Stimulated activated CD4-positive, alpha-beta T cell treated with anti-CD3 and anti-CD28 coated beads, Interleukin-12 subunit alpha, Interleukin-12 subunit beta, amount 100 ng/mL, for 4 hours (primary cell): ENCODE measurements around the gene SHISA7.

Experiments
- DNase-seq: peaks from one replicate; pipeline ENCODE4 v3.0.0-alpha.2; 2020

The SHISA7 gene

DNA sequence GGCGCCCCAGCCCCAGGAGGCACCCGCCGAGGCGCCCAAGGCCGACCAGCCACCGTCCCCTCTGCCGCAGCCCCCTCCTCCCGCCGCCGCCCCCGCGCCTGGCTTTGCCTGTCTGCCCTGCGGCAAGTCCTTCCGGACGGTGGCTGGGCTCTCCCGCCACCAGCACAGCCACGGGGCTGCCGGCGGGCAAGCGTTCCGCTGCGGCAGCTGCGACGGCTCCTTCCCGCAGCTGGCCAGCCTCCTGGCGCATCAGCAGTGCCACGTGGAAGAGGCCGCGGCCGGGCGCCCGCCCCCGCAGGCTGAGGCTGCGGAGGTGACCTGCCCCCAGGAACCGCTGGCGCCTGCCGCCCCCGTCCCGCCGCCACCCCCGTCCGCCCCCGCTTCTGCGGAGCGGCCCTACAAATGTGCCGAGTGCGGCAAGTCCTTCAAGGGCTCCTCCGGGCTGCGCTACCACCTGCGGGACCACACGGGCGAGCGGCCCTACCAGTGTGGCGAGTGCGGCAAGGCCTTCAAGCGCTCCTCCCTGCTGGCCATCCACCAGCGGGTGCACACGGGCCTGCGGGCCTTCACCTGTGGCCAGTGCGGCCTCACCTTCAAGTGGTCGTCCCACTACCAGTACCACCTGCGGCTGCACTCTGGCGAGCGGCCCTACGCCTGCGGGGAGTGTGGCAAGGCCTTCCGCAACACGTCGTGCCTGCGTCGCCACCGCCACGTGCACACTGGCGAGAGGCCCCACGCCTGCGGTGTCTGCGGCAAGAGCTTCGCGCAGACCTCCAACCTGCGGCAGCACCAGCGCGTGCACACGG lies 39.3 kb upstream of the SHISA7 start:
- no peak for DNase-seq

DNA sequence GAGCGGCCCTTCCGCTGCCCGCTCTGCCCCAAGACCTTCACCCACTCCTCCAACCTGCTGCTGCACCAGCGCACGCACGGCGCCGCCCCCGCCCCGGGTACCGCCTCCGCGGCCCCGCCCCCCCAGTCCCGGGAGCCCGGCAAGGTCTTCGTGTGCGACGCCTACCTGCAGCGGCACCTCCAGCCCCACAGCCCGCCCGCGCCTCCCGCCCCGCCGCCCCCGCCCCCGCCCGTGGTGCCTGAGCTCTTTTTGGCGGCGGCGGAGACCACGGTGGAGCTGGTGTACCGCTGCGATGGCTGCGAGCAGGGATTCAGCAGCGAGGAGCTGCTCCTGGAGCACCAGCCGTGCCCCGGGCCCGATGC lies 38.7 kb upstream of the SHISA7 start:
- no peak for DNase-seq

DNA sequence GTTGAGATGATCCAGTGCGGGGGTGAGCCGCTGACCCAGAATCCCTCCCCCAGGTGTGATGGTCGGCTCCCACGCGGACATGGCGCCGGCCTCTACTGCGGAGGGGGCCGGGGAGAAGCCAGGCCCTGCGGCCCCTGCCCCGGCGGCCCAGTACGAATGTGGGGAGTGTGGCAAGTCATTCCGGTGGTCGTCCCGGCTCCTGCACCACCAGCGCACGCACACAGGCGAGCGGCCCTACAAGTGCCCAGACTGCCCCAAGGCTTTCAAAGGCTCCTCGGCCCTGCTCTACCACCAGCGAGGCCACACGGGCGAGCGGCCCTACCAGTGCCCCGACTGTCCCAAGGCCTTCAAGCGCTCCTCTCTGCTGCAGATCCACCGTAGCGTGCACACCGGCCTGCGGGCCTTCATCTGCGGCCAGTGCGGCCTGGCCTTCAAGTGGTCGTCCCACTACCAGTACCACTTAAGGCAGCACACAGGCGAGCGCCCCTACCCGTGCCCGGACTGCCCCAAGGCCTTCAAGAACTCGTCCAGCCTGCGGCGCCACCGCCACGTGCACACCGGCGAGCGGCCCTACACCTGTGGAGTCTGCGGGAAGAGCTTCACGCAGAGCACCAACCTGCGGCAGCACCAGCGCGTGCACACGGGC lies 38.2 kb upstream of the SHISA7 start:
- no peak for DNase-seq

GRCh38 chr19:55479451-55480230 lies 36.5 kb upstream of the SHISA7 start:
- no peak for DNase-seq

- no peak for DNase-seq
These were observed 35.9 kb upstream of the SHISA7 start for GRCh38 chr19:55479045-55479444.

GRCh38 chr19:55478364-55478763 lies 35.3 kb upstream of the SHISA7 start:
- DNase-seq, result no peak

DNA sequence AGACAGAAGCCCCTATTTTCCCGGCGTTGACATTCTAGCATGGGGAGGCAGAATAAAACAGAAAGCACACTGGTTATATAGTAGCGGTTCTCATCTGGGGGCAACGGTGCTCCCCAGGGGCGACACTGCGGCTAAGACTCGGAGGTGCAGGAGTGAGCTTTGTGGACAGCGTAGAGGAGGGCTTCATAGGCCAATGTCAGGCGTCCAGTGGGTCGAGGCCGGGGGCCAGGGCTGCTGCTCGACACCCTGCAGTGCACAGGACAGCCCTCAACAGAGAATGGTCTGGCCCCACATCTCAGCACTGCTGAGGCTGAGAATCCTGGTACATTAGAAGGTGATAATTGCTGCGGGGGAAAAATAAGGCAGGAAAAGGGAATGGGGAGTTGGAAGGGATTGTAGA lies 34.8 kb upstream of the SHISA7 start:
- no peak for DNase-seq

GRCh38 chr19:55476100-55476775 lies 33.1 kb upstream of the SHISA7 start, which contains the start of gene ZNF628:
Gene ZNF628, plus strand, starts transcription at chr19:55476617. Its CDS starts 3,294 bp downstream, at chr19:55479911.
- peak; percentile 97 for DNase-seq

GRCh38 chr19:55474269-55475265 lies 31.5 kb upstream of the SHISA7 start:
- DNase-seq, result no peak

- DNase-seq, result no peak
These were observed 30.3 kb upstream of the SHISA7 start for GRCh38 chr19:55473225-55474012.

GRCh38 chr19:55472463-55472862 lies 29.4 kb upstream of the SHISA7 start:
- no peak for DNase-seq

GRCh38 chr19:55471266-55471665 lies 28.2 kb upstream of the SHISA7 start:
- no peak for DNase-seq

- DNase-seq, result no peak
These were observed 24.9 kb upstream of the SHISA7 start for GRCh38 chr19:55468054-55468393.

DNA sequence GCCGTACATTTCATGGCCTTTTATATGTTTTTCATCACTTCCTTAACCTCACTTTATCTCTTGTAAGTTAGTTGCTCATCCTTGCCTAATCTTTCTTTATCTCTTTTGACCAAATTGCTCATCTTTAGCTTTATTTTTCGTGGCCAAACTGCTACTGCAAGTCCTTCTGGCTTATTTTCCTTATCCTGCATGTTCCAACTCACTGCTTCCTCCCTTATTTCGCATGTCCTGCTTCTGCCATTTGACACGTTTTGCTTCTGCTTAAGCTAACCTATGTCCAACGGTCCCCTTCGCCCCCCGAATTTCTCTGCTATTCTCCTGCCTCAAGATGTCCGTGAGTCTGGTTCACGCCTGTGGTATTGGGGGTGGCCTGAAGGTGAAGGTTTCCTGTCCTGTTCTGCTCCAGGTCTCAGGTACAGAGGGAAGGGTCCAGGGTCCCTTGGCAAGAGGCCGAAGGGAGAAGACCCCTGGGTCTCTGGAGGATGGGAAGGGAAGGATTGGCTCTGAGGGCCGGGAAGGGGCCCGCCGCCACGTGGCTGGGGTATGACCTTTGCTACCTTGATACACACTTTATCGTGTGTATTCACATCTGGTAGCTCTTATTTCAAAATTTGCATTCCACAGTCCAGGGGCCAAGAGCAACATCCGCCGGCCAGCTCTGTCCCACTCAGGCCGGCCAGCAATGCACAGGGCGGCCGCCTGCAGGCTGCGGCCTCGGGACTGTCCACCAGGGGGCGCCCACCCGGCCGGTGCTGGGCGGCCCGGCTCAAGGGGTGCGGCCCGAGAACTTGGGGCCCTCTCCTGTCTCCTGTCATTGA lies 24.3 kb upstream of the SHISA7 start:
- peak; percentile 74 for DNase-seq

DNA sequence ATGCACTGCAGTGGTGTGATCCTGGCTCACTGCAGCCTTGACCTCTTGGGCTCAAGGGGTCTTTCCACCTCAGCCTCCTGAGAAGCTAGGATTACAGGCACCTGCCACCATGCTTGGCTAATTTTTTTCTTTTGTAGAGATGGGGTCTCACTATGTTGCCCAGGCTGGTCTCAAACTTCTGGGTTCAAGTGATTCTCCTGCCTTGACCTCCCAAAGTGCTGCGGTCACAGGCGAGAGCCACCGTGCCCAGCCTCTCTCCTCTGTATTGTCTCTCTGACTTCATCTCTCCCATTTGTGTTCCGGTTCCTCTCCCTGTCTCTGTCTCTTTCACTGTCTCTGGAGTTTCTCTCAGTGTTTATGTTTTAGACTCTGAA lies 23.1 kb upstream of the SHISA7 start:
- DNase-seq, result no peak

GRCh38 chr19:55465460-55466240 lies 22.6 kb upstream of the SHISA7 start:
- no peak for DNase-seq

GRCh38 chr19:55464662-55465054 lies 21.6 kb upstream of the SHISA7 start, which contains the start of gene C19orf85:
Gene C19orf85, minus strand, starts transcription at chr19:55464751. Its CDS starts 197 bp downstream, at chr19:55464554.
- no peak for DNase-seq

GRCh38 chr19:55464039-55464661 lies 21.1 kb upstream of the SHISA7 start:
- DNase-seq, result no peak

GRCh38 chr19:55463583-55464031 lies 20.5 kb upstream of the SHISA7 start:
- DNase-seq, result no peak
